Sigmoid colon (tissue), 7 donors: Measurements from ENCODE around the gene UBXN4. TPM values are rescaled to one million over a fixed set of nuclear protein-coding genes. Genes with fewer than 3 reads are reported as not detected.

Experiments used
- DNase-seq: peaks from one replicate; pipeline ENCODE4 v3.0.0-alpha.2; 2019
- H3K27ac ChIP-seq, 4 donors: fragments of 200-600 bp; sonication (generic); one replicate each; pipeline ENCODE4 v1.5.1; 2016 to 2019; ENCODE audit warnings: mild to moderate bottlenecking in 1 of 4
- H3K27me3 ChIP-seq, 3 donors: fragments of 200-600 bp; sonication (generic); one replicate each; pipeline ENCODE4 v1.5.1; 2019; ENCODE audit warnings: mild to moderate bottlenecking in 1 of 3
- H3K36me3 ChIP-seq, 4 donors: fragments of 200-600 bp; sonication (generic); one replicate each; pipeline ENCODE4 v1.5.1; 2016 to 2019
- H3K4me1 ChIP-seq, 4 donors: fragments of 200-600 bp; sonication (generic); one replicate each; pipeline ENCODE4 v1.5.1; 2017 to 2019
- H3K4me3 ChIP-seq, 4 donors: fragments of 200-600 bp; sonication (generic); one replicate each; pipeline ENCODE4 v1.5.1; 2017 to 2019; ENCODE audit warnings: mild to moderate bottlenecking in 2 of 4, moderate library complexity in 1 of 4
- H3K9me3 ChIP-seq, 4 donors: fragments of 200-600 bp in 3 of 4; sonication (generic) in 3 of 4; one replicate each; pipeline versions ENCODE4 v1.5.1 to v1.6.1; 2013 to 2019
- EP300 ChIP-seq, 4 donors: sonication (generic); formaldehyde crosslinking; IDR thresholded peaks; one replicate each; pipeline ENCODE4 v1.6.1; 2017; ENCODE audit warnings: antibody characterized with exemption in 4 of 4
- POLR2A ChIP-seq, 2 donors: fragments of 450-650 bp; IDR thresholded peaks; one replicate each; pipeline ENCODE4 v1.6.1; 2016; ENCODE audit warnings: antibody characterized with exemption in 2 of 2, mild to moderate bottlenecking in 2 of 2, moderate library complexity in 2 of 2
- POLR2AphosphoS5 ChIP-seq, 4 donors: sonication (generic); formaldehyde crosslinking; IDR thresholded peaks; one replicate each; pipeline ENCODE4 v1.6.1; 2017; ENCODE audit warnings: antibody characterized with exemption in 4 of 4
- WGBS, 2 donors: extraction: QIAGEN DNeasy Blood & Tissue Kit; methylation state at CpG; one replicate each; pipeline ENCODE4 v1.1.7; 2013; 5-methylcytosine and 5-hydroxymethylcytosine counted together
- intact Hi-C: fragments of 100-400 bp; cut with DNase I; formaldehyde crosslinking; loops from one replicate; pipeline ENCODE4 v1.15.1; 2023
- polyA plus RNA-seq, 3 donors: library from polyadenylated mRNA; stranded (reverse); fragments of 200-250 nt; gene quantifications; one replicate each; pipeline ENCODE4 v1.2.3, GENCODE V29; 2013
- total RNA-seq, 4 donors: library from RNA; depleted of rRNA; stranded (reverse); fragments of >200 nt; gene quantifications; one replicate each; pipeline ENCODE4 v1.1.0, GENCODE V29; 2016
- TF ChIP-seq, protein P1 (sequence below), 4 experiments: fragments of 450-650 bp in 3 of 4; fragments of 200-600 bp in 1 of 4; IDR thresholded peaks; one replicate each; pipeline ENCODE4 v1.5.1; 2016 to 2019; ENCODE audit warnings: antibody characterized with exemption in 4 of 4, mild to moderate bottlenecking in 3 of 4, moderate library complexity in 2 of 4
- donor health status: healthy with polysubstance abuse.
- donor health status: Bipolar disorder and iron deficiency.
- donor health status: healthy.

The UBXN4 gene
- total and polyA plus RNA-seq, 7 donors: 23.4 to 63.3 (median 51.8) TPM

DNA sequence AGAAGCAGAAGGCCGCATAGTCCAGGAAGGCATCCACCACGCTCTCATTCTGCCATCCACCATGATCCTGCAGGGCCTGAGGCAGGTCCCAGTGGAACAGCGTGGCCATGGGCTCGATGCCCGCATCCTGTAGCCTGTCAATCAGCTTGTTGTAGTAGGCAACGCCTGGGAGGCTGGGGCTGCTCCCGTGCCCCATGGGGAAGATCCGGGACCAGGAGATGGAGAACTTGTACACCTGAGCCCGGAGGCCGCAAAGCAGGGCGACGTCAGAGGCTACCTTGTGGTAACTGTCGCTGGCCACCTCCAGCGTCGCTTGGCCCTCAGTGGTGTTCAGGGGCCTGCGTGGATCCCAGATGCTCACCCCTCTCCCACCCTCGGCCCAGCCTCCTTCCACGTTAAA is 75.8 kb downstream of the UBXN4 start:
- intact Hi-C loops: no loop called here
- Histone ChIP-seq H3K4me1 (no peaks in the 10 kb centered on the region), H3K27ac (no peak overlapping the region), H3K9me3 (no peaks in the 10 kb centered on the region), H3K36me3 (no peaks in the 10 kb centered on the region), H3K27me3 (no peaks in the 10 kb centered on the region), H3K4me3 (no peak overlapping the region)
- TF ChIP-seq, protein P1, sequence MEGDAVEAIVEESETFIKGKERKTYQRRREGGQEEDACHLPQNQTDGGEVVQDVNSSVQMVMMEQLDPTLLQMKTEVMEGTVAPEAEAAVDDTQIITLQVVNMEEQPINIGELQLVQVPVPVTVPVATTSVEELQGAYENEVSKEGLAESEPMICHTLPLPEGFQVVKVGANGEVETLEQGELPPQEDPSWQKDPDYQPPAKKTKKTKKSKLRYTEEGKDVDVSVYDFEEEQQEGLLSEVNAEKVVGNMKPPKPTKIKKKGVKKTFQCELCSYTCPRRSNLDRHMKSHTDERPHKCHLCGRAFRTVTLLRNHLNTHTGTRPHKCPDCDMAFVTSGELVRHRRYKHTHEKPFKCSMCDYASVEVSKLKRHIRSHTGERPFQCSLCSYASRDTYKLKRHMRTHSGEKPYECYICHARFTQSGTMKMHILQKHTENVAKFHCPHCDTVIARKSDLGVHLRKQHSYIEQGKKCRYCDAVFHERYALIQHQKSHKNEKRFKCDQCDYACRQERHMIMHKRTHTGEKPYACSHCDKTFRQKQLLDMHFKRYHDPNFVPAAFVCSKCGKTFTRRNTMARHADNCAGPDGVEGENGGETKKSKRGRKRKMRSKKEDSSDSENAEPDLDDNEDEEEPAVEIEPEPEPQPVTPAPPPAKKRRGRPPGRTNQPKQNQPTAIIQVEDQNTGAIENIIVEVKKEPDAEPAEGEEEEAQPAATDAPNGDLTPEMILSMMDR (IDR thresholded peaks at IDR 0.05): no peak
- TF ChIP-seq POLR2A (IDR thresholded peaks at IDR 0.05) (no peak), POLR2AphosphoS5 (IDR thresholded peaks at IDR 0.05) (no peak), EP300 (IDR thresholded peaks at IDR 0.05) (no peak)
- DNase-seq: no peak
- WGBS, 2 donors: 90 to 93% methylated on average over 18 of the region's 18 CpGs

DNA sequence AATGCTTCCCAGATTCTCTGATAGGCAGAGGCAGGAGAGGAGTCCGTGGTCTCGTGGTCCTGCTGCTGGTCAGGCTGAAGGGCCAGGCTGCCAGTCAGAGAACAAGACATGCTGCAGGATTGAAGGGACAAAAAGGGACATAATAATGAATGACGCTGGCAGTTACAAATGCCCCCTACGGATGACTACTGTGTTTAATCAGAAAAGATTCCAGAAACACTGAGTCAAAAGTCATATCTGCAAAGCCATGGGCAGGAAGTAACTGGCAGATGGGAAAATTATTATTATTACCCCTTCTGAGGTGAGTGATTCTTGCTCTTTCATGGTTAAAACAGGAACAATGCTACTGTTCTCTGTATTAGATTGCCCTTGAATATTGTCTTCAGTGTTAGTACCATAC is 76.3 kb downstream of the UBXN4 start:
- no peaks in the 10 kb centered on the region for H3K9me3 ChIP-seq
- H3K4me3 ChIP-seq: no peak overlapping the region
- intact Hi-C loops: no loop called here
- H3K36me3 ChIP-seq: no peaks in the 10 kb centered on the region
- no peaks in the 10 kb centered on the region for H3K4me1 ChIP-seq
- WGBS, 2 donors: 85 to 88% methylated on average over 4 of the region's 4 CpGs
- TF ChIP-seq POLR2AphosphoS5 (IDR thresholded peaks at IDR 0.05) (no peak), POLR2A (IDR thresholded peaks at IDR 0.05) (no peak), EP300 (IDR thresholded peaks at IDR 0.05) (no peak)
- TF ChIP-seq, protein P1 (IDR thresholded peaks at IDR 0.05): no peak
- H3K27me3 ChIP-seq: no peaks in the 10 kb centered on the region
- no peak overlapping the region for H3K27ac ChIP-seq
- no peak for DNase-seq

DNA sequence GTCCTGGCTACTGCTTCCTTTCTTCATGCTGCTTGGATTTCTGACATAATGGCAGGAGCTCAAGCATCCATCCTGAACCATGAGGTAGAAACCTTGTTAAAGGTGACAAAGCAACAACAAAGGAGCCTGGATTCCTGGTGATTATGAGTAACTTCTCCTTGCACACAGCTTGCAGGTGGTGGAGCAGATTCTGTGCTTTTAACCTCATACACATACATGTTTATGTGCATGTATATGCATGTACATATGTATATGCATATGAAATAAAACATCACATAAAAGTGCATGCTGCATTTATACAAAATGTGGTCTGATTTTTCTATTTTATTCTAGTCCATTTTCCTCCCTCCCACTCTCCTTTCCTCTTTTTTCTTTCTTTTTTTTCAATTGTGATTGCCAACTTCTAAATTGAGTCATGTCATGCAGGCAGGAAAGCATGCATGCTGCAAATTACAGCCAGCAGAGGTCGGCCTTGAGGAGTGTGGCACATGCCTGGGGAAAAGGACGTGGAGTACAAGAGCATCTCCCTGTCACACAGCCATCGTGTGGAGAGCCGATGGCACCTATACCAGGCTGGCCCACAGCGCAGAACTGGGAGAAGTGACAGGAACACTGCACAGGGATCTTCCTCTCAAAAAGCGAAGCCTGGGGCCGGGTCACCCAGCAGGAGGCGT is 77.4 kb downstream of the UBXN4 start:
- 77 to 80% methylated on average over 8 of the region's 8 CpGs for WGBS, 2 donors
- TF ChIP-seq POLR2A (IDR thresholded peaks at IDR 0.05): no peak
- no peak for TF ChIP-seq POLR2AphosphoS5 (IDR thresholded peaks at IDR 0.05)
- TF ChIP-seq, protein P1 (IDR thresholded peaks at IDR 0.05): no peak
- TF ChIP-seq EP300 (IDR thresholded peaks at IDR 0.05): no peak
- Histone ChIP-seq H3K27ac (no peak overlapping the region), H3K27me3 (no peaks in the 10 kb centered on the region), H3K4me3 (no peak overlapping the region), H3K36me3 (no peaks in the 10 kb centered on the region), H3K4me1 (no peaks in the 10 kb centered on the region), H3K9me3 (no peaks in the 10 kb centered on the region)
- intact Hi-C loops: no loop called here
- DNase-seq: no peak

DNA sequence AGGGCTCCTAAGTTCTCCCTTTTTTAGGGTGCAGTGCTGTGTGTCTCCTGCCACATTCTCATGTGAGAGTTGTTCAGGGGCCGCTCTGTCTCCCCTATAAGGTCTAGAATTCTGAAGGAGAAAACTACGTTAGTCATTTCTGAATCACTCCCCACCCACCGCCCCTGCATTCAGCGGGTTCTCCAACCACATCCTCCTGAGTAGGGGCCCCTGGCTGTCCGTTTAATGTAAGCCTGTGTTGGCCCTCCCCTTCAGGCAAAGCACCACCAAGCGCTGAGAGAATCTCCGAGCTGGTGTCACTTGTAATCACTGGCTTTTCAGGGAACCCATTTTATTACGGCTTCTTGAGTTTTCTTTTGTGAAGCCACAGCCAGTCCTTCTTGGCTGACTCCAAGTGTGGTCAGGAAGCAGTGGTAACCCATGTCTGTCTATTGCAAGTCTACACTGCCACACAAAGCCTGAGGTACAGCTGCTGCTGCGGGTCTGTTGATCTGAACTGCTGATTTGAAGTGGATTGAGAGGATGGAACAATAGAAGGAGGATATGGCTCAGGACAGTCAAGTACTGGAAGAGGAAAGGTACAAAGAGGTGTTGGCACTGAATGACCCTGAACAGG is 78.5 kb downstream of the UBXN4 start:
- H3K4me1 ChIP-seq: no peaks in the 10 kb centered on the region
- intact Hi-C loops: no loop called here
- H3K4me3 ChIP-seq: no peak overlapping the region
- DNase-seq: no peak
- H3K27ac ChIP-seq: no peak overlapping the region
- 37 to 73% methylated on average over 9 of the region's 9 CpGs for WGBS, 2 donors
- H3K9me3 ChIP-seq: peaks cover 0 to 2% (median 0%) of the 10 kb centered on the region in 4 donors
- no peak for TF ChIP-seq EP300 (IDR thresholded peaks at IDR 0.05)
- no peaks in the 10 kb centered on the region for H3K36me3 ChIP-seq
- no peaks in the 10 kb centered on the region for H3K27me3 ChIP-seq

DNA sequence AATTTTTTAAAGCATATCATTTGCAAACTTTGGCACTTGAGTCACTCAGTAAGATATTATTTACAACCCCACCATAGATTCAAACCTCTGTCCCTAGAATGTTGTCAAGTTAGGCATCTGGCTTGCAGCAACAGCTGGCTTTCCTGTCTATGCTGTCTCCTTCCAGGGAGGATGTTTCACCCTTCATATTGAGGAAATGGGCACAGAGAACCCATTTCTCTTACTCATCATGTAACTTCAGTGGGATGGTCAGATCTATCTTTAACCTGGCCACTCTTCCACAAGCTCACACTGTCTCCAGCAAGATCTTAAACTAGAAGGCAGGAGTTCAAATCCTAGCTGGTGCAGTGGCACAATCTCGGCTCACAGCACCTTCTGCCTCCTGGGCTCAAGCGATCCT is 79.5 kb downstream of the UBXN4 start:
- Histone ChIP-seq H3K27me3 (no peaks in the 10 kb centered on the region), H3K27ac (no peak overlapping the region), H3K9me3 (peaks cover 0 to 2% (median 0%) of the 10 kb centered on the region in 4 donors), H3K36me3 (no peaks in the 10 kb centered on the region), H3K4me1 (no peaks in the 10 kb centered on the region), H3K4me3 (no peak overlapping the region)
- WGBS, 2 donors: 94 to 96% methylated on average over 2 of the region's 2 CpGs
- TF ChIP-seq POLR2A (IDR thresholded peaks at IDR 0.05) (no peak), POLR2AphosphoS5 (IDR thresholded peaks at IDR 0.05) (no peak), EP300 (IDR thresholded peaks at IDR 0.05) (no peak)
- TF ChIP-seq, protein P1 (IDR thresholded peaks at IDR 0.05): no peak
- no peak for DNase-seq
- intact Hi-C loops: no loop called here
